Keratinocyte (primary cell): ENCODE data around the gene PCCA.

Experiments
- EZH2 ChIP-seq: IDR thresholded peaks from one replicate; pipeline ENCODE4 v1.6.1; 2012; ENCODE audit warnings: inconsistent platforms, mild to moderate bottlenecking, low read length, moderate library complexity
- TF ChIP-seq, protein P1 (sequence below), 3 experiments: IDR thresholded peaks in 1 of 3; conservative IDR thresholded peaks in 1 of 3; optimal IDR thresholded peaks in 1 of 3; 2 replicates in 2 of 3; 3 replicates in 1 of 3; pipeline versions ENCODE3 to v1.5.1; 2011; ENCODE audit warnings: low read length in 3 of 3, mild to moderate bottlenecking in 3 of 3, moderate library complexity in 2 of 3, control low read depth in 1 of 3, inconsistent platforms in 1 of 3; ENCODE audit not compliant: insufficient read depth in 2 of 3; ENCODE audit errors: extremely low read depth in 1 of 3

DNA sequence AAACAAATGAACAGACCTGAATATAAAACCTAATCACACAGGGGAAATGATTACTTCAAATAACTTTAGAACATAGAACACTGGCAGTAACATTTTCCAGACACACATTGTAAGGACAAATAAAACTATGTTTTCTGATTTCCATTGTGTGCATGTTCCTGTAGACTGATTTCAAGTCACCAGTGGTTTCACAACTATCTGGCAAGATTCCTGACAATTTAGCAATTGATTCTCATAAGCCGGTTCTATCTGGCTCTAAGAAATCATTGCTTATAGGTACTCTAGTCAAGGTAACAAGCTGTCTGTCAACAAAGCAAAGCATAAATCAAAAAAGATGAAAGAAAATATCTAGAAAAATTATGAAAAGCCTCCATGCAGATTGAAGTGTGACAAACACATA lies 19.6 kb upstream of the PCCA start:
- TF ChIP-seq, protein P1, sequence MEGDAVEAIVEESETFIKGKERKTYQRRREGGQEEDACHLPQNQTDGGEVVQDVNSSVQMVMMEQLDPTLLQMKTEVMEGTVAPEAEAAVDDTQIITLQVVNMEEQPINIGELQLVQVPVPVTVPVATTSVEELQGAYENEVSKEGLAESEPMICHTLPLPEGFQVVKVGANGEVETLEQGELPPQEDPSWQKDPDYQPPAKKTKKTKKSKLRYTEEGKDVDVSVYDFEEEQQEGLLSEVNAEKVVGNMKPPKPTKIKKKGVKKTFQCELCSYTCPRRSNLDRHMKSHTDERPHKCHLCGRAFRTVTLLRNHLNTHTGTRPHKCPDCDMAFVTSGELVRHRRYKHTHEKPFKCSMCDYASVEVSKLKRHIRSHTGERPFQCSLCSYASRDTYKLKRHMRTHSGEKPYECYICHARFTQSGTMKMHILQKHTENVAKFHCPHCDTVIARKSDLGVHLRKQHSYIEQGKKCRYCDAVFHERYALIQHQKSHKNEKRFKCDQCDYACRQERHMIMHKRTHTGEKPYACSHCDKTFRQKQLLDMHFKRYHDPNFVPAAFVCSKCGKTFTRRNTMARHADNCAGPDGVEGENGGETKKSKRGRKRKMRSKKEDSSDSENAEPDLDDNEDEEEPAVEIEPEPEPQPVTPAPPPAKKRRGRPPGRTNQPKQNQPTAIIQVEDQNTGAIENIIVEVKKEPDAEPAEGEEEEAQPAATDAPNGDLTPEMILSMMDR (optimal IDR thresholded peaks at IDR 0.05 in 1 of 3, IDR thresholded peaks at IDR 0.05 in 1 of 3, conservative IDR thresholded peaks at IDR 0.05 in 1 of 3; ENCODE audit: extremely low read depth in 1 of 3, insufficient read depth in 2 of 3, low read length in 3 of 3), result no peak
- no peak for TF ChIP-seq EZH2
